NB4 (cell line): ENCODE measurements around the gene DAAM2.
A peak's percentile ranks its signal among the peaks of the same experiment; 100 is the strongest.

Experiments used
- DNase-seq: peaks from one replicate; pipeline ENCODE4 v3.0.0; 2010; ENCODE audit warnings: low read depth
- H3K4me3 ChIP-seq: one replicate; pipeline ENCODE4 v1.5.1; 2011; ENCODE audit warnings: mild to moderate bottlenecking, low read depth, low read length, moderate library complexity
- CTCF ChIP-seq: IDR thresholded peaks from one replicate; pipeline ENCODE4 v1.5.1; 2012; ENCODE audit warnings: low read depth, low read length
- MAX ChIP-seq: IDR thresholded peaks from 2 replicates; pipeline ENCODE4 v1.6.1; 2011; ENCODE audit warnings: low read depth, low read length
- MYC ChIP-seq: IDR thresholded peaks from 2 replicates; pipeline ENCODE4 v1.6.1; 2011; ENCODE audit warnings: low read depth, low read length
- POLR2A ChIP-seq: IDR thresholded peaks from 2 replicates; pipeline ENCODE4 v1.6.1; 2011; ENCODE audit warnings: mild to moderate bottlenecking; ENCODE audit not compliant: insufficient read length; ENCODE audit errors: extremely low read depth

Gene DAAM2

GRCh38 chr6:39887692-39888450 lies 95.7 kb downstream of the DAAM2 start:
- no peak for TF ChIP-seq MYC
- no peak for TF ChIP-seq CTCF
- TF ChIP-seq POLR2A, result no peak
- DNase-seq, result no peak
- no peak overlapping the region for H3K4me3 ChIP-seq

GRCh38 chr6:39889229-39889628 lies 97.1 kb downstream of the DAAM2 start:
- no peak overlapping the region for H3K4me3 ChIP-seq
- TF ChIP-seq MAX, result no peak
- TF ChIP-seq POLR2A, result no peak
- TF ChIP-seq MYC, result no peak
- no peak for TF ChIP-seq CTCF
- no peak for DNase-seq

DNA sequence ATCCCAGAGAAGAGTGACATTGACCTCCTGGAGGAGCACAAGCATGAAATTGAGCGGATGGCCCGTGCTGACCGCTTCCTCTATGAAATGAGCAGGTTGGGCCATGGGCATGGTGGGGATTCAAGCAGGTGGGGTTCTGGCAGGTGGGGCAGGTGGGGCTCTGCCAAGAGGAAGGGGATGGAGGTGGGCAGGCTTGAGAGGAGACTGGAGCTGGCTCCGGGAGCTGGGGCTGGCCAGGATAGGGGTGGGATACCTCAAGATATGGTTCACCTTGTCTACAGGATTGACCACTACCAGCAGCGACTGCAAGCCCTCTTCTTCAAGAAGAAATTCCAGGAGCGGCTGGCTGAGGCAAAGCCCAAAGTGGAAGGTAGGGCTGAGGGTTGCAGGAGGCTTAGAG lies 99.2 kb downstream of the DAAM2 start:
- TF ChIP-seq CTCF, result no peak
- TF ChIP-seq POLR2A, result no peak
- TF ChIP-seq MAX, result no peak
- H3K4me3 ChIP-seq, result no peak overlapping the region
- DNase-seq, result no peak

DNA sequence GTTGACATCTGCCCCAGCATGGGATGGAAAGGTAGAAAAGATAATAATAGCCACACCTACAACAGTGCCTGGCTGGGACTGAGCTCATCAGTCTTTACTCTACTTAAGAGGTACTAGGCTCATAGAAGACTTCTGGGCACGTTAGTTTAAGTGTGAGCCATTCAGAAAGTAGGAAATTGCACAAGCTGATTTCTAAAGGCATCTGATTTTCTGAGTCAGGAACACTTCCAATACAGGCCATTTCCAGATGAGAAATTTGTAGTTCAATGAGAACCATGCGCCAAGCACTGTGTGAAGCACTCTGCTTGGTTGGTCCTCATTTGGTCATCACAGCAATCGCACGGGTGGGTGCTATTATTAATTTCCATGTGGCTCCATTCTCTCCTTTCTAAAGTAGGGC lies 99.8 kb downstream of the DAAM2 start:
- no peak for DNase-seq
- no peak overlapping the region for H3K4me3 ChIP-seq
- TF ChIP-seq MYC (no peak), MAX (no peak), POLR2A (no peak)

DNA sequence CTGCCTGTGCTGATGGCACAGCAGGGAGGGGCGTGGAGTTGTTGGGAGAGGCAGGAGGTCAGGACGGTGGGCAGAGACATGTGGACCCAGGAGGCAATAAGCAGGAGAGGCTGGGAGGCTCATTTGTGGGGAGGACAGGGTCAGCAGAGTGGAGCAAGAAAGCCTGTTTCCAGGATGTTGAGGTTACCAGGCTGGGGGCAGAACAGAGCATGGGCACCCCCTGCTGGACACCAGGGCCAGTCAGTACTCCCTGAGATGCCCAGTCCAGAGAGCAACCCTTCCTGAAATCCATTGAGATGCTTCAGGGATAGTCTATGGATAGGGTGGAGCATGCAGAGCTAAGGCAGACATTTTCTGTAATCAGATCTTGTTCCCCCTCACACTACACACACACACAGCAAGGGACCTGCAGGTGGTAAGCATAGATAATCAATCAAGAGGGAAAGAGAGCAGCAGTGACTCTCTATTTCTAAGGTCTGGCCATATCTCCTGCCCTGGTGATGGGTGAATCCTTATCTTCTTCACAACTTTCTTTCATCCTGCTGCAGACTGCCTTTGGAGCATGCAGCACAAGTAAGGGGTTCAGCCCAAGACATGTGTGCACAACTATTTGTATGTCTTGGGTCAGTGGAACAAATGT lies 100.4 kb downstream of the DAAM2 start:
- DNase-seq, result peak; percentile 49
- TF ChIP-seq CTCF (peak; percentile 61), POLR2A (no peak), MYC (no peak), MAX (no peak)
- no peak overlapping the region for H3K4me3 ChIP-seq

DNA sequence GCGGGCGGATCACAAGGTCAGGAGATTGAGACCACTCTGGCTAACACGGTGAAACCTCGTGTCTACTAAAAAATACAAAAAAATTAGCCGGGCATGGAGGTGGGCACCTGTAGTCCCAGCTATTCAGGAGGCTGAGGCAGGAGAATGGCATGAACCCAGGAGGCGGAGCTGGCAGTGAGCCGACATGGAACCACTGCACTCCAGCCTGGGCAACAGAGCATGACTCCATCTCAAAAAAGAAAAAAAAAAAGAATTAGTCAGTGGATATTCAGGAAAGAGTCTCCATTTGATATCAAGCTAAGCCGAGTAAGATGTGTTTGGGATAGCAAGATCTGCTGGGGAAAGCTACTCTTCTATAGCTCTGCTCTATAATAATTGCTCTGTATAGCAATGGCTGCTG lies 101.1 kb downstream of the DAAM2 start:
- TF ChIP-seq MAX (no peak), CTCF (no peak), POLR2A (no peak), MYC (no peak)
- H3K4me3 ChIP-seq, result no peak overlapping the region
- no peak for DNase-seq
